HUDEP-2 (cell line): ENCODE measurements around the gene AKAP13.
A peak's percentile ranks its signal among the peaks of the same experiment; 100 is the strongest.

ENCODE experiments used
- DNase-seq, 76 experiments: peaks; one replicate each; lab custom pipeline; 2025; ENCODE audit not compliant: unreplicated experiment in 76 of 76; lab: John Stamatoyannopoulos, UW

The AKAP13 gene

DNA sequence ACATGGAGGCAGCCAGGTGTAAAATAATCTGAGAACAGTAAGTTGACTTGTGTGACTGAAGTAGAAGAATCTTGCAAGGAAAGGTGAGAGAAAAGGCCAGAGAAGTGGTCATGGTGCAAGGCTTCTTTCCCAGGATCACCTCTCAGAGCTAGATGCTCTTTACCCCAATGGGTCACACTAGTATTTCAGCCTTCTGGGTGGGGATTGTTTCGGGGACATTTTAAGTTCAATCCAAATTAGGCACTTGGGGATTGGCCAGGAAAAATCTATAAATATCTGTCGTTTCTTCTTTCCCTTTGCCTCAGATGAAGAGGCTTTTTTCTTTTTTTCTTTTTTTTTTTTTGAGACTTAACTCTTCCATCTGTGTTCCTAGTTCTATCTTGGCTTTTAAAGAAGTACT lies 226.3 kb downstream of the AKAP13 start:
- no peak for DNase-seq

DNA sequence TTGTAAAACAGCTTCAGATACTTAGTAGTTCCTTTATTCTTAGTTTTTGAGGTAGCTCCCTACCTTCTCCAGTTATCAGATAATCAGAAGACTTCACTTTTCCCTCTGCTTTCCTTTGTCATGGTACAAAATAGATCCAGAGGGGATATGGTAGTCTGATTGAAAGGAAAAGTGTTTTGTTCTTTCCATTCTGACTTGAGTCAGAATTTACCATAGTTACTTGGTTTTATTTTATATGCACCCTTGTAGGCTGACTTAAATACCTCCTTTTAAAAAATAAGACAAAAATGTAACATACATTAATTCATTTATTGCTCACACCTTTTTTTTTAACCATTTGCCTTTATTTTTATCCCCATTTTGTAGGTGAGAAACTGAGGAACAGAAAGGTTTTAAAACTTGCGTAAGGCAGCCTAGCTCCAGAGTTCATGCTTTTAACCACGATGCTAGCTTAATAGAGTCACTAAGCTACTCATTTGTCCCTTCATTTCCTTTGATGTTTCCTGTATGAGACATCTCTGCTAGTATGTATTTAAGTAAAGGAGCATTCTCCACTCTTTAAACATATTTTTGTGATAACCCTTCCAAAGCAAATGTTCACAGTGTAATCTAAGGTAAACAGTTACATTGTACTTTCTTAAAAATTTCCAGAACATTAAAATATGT lies 226.9 kb downstream of the AKAP13 start:
- no peak for DNase-seq

DNA sequence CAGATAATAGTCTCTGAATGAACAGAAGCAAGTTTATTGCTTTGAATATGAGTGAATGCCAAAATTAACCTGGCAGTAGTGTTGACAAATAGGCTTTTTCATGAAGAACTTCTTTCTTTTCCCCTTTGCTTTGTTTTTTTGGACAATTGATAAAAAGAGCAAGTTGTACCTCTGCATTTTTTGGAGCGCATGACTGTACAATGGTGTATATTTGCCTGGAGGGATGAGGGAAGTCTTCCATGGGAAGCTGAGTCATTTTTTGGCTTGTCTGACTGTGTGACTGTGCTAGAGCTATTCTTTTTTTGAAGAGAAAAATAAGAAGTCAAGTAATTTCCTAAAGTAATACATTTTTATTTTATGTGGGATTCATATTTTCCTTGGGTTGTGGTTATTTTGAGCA lies 227.4 kb downstream of the AKAP13 start:
- no peak for DNase-seq

DNA sequence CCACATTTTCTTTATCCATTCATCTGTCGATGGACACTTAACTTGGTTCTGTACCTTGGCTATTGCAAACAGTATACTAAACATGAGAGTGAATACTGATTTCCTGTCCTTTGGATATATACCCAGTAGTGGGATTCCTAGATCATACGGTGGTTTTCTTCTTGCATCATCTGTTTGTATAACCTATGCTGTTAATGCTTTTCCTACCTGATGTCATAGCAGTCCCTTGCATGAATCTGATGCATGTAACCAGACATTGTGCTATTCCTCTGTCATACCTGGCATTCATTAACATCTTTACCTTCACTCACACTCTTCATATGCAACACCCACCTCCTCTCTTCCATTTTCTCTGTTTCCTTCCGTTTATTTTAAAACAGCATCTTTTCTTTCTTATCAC lies 229.1 kb downstream of the AKAP13 start:
- DNase-seq, result no peak

DNA sequence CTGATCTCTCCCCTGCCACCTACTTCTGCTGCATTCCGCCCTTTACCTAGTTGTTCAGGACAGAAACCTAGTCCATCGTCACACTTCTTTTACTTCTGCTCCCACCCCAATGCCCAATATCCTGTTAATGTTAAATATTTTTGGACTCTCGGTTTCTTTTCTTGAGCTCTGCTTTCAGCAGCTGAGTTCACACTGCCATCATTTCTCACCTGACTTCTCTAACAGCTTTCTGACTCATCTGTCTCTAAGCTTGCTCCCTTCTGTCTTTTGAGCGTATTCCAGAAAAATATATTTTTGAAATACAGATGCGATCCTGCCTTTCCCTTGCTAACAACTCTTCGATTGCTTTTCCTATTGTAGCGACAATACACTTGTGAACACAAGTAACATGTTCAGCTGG lies 231.0 kb downstream of the AKAP13 start:
- no peak for DNase-seq

DNA sequence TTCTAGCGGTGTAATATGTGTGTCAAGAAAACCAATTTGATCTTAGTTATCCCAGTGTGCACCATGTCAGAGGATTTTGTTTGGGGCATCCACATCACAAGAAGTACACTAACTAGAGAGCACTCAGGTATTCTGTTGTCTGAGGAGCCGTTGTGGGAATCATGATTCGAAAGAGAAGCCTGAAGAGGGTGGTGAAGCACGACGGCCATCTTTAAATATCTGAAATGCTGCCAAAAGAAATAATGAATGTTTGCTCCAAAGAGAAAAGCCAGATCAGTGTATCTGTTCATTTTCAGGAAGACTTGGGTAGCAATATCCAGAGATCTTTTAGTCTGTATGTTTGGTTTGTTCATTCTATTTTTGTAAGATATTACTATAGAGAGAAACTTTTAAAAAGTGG lies 233.7 kb downstream of the AKAP13 start:
- no peak for DNase-seq

DNA sequence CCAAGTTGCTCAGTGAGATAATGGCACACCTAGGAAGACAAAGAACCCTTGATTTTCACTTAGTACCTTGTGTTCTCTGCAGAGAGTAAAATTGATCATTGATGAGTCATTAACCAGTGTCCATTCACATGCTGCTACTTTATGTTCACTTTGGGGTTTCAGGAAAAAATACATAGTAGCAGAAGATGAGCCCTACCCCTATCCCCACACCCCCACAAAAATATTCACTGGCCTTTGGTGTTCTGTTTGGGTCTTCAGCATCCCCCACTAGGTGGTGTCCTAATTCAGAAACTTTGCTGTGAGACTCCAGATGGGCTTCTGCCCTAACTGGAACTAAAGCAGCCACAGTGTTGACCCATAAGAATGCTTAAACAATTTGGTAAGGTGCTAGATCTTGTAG lies 235.5 kb downstream of the AKAP13 start:
- DNase-seq, result peak in 27 of 76 experiments; percentile 1 to 41 (median 10)

DNA sequence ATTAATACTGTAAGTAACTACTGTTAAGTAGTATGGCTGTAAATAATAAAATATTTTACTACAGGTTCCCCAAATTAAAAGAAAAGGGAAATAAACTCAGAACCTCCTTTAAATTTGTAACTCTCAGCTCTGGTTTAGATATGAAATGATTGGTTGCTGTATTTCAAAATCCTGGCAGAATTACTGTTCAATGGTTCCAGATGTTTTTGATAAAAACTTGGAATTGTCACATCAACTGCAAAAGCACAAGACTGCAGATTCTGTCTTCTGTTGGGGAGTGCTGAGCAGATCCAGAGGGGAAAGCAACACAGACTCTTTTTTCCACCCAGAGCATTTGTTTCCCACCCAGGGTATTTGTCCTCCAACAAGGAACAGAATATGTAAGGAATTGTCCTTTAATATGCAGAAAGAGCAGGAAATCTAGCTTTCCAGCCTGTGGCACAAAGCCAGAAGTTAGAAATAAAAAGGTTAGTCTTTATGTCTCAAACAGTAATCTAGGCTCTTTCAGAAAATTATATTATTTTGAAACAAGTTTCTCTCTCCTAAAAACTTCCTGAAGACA lies 236.2 kb downstream of the AKAP13 start:
- no peak for DNase-seq

DNA sequence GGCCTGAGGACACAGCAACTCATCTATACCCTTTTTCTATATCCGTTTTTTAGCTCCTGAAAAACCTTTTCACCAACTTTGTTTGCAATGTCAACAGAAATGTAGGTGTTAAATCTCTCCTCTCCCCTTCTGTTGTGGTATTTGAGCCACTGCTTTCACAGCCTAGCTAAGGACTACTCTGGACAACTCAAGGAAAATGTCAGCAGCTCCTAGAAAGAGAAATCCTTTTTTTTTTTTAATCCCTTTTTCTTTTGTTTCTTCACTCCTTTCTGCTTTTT lies 237.8 kb downstream of the AKAP13 start:
- no peak for DNase-seq

DNA sequence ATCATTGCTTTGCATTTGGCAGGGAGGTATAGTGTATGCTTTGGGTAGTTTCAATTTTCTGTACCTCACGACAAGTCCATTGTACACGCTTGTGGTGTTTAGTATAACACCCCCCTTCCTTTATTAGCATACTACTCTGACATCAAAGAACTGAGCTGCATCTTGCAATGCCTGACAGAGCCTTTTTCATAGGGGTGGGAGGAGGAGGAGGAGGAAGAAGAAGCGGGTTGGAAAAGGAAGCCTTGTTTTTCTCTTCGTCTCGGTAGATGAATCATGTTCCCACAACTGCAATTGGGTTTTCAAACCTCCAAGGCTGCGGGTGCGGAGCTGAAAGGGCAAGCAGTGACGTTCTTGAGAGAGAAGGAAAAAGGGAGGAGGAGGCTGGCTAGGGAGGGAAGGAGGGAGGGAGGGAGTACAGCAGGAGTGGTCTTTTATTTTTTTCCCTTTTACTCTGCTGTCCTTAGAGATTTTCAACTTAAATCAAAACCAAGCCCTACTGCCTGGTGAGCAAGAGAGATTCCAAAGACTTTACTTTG lies 238.6 kb downstream of the AKAP13 start:
- no peak for DNase-seq

DNA sequence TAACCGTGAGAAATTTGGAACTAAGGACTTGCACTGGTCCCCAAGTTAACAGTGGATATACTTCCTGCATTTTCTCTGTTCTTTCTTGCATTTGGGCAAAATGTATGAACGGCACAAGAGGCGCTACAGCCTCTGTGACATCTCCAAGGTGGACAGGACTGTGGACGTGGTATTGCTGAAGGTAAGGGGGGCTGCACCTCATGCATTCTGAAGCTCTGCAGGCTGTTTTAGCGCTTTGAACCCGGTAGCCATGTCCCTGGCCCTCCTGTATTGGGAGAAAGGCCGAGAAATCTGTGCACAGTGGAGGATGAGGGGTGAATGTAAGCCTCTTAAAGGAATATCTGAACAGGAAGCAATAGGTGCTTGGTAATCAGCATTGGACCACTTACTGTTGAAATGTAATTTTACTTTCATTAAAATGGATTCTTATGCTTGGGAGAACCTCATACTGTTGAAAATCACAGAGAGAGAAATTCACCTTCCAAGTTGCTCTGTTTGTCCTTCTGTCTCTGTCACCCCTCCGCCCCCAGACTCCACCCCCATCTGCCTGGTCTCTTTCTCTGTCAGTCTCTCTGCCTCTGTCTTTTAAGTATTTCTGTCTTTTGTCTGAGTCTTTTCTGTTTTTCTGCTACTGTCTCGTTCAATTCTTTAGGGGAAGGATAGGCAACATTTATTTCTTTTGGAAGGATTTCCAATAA lies 239.7 kb downstream of the AKAP13 start:
- DNase-seq, result no peak

DNA sequence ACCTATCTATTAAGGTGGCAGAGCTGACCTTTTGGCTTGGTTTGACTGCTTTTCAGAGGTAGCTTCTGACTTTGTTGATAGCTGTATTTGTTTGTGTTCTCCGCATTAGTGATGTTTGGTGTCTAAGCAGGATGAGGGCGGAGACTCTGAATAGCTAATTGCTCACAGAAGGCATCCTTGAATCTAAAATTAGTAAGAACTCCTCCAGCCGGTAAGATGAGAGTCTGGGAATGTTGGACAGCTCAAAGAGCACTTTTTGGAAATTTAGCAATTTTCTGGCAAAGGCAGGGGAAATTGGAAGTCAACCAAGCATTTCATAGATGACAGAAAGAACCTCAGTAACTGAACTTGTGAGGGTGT lies 240.3 kb downstream of the AKAP13 start:
- DNase-seq, result no peak

DNA sequence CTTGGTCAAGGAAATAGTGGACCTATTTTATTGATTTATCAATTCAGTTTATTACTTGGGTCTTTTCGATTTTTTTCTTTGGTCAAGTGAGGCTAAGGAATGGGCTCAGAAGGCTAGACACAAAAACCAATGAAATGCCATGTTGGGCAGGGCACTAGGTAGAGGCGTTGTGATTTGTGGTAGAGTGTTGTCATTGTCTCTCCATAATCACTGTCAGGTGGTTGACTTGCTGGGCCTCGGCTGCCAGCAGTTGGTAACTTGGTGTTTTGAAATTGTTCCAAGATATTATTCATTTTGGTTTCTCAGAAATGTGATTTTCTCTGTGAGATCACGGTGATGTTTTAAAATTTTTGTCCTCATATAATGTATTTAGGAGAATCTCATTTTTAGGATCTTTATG lies 240.7 kb downstream of the AKAP13 start:
- DNase-seq, result no peak

DNA sequence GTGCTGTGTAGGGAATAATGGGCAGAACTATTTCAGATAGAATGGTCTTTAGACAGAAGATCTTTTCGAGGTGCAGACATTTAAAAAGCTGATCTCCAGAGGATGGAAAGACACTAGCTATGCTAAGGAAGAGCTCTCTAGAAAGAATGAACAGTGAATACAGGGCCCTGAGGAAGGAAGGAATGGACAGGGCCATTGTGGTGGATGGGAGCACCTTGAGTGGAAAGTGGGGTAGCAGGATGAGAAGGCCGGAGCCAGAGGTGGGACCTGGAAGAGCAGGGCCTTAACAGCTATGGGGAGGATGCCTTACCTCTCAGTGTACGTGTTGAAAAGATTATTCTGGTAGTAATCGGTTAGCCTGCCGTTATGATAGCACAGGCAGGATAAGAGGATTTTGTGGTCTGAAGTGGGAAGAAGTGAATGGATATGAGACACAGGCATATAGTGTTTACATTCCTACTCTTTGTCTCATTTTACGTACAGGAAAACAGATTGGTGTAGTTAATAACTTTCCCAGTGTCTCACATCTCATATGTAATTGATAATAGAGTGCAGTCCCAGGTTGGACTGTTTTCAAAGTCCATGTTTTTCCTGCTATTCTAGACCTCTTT lies 241.9 kb downstream of the AKAP13 start:
- no peak for DNase-seq

DNA sequence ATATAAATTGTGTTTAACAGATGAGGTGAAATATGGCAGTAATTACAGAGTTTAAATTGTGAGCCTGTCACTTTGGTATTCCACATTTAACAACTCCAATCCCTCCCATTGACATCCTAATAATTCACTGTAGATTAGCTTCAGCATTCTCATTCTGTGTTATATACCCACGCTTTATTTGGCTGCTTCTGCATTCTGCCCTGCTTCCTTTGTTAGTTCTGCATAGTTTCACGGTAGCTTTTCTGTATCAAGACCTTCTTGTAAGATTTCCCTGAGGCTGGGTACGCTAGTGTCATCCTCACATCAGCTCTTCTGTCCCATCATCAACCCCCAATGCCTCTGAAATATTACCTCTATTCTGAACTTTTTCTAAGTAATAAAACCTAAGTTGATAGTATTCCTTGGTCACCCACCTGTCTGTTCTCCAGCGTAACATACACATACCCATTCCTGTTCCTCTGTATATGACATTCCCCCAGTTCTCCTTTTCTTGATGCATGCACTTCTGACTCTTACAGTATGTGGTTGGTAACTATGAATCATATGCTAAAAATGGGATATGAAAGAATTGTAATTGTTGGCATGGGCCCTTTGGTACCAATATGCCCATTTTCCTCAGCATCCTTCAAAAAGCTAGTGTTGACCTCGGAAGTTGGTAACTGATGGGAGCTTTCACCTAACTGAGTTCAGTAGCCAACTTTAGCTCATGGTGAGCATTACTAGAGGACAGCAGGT lies 243.1 kb downstream of the AKAP13 start:
- no peak for DNase-seq

DNA sequence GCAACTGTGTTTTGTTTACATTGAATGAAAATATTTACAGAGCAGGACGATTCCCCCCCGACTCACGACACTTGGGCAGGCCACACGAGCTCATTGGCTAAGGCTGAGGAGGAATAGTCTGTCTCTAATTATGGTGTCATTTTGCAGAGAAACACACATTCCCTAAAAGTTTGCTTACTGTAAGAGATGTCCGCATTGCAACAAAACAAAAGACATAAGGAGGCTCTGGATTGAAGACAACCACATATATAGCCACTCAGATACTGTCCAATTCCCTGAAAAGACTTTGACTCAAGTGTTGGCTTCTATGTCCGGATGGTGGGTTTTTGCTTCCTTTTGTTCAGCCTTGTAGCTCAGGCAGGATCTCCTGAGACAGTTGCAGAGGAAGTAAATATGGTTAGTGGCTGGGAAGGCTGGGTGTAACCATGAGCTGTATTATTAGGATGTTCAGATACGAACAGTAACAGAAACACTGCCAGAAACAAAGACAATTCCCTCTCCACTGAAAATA lies 243.9 kb downstream of the AKAP13 start:
- no peak for DNase-seq

DNA sequence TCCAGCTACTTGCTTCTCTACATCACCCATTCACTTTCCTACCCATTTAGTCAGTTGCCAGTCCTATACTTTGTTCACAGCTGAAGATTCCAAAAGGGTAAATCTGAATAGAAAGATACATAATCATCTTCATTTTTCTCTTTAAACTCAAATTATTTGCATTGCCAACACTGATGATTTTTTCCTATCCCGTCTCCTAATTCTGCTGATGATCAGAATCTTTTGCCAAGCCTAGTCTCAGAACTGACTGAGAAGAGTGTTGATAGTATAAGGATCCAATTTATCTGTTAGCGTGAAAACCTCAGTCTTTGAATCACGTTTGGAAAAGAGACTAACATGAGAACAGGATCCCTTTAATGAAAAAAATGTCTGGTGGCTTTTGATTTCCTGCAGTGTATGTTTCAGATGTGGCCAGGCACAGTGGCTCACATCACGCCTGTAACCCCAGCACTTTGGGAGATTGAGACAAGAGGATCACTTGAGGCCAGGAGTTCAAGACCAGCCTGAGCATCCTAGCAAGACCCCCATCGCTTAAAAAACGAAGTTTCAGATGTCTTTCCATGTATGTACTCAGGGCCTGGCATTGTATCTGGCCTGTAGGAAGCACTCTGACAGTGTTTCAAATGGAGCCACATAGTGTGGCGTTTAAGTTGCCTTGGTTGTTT lies 244.9 kb downstream of the AKAP13 start:
- DNase-seq, result no peak

DNA sequence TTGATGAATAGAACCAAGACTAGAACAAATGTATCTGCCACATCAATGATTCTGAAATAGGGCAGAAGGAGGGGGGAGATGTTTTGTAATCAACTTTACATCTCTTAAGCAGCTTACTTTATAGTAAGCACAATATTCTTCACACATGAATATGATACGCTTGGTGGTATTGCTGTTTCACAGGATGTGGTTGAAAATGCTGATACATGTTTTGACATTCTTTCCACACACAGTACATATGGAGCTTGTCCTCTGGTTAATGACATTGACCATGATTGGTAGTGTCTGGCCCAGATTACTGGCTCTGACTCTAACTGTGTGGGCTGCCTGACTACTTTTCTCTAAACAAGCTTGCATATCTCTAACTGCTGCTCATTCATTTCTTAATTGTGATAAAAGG lies 245.5 kb downstream of the AKAP13 start:
- DNase-seq, result no peak

DNA sequence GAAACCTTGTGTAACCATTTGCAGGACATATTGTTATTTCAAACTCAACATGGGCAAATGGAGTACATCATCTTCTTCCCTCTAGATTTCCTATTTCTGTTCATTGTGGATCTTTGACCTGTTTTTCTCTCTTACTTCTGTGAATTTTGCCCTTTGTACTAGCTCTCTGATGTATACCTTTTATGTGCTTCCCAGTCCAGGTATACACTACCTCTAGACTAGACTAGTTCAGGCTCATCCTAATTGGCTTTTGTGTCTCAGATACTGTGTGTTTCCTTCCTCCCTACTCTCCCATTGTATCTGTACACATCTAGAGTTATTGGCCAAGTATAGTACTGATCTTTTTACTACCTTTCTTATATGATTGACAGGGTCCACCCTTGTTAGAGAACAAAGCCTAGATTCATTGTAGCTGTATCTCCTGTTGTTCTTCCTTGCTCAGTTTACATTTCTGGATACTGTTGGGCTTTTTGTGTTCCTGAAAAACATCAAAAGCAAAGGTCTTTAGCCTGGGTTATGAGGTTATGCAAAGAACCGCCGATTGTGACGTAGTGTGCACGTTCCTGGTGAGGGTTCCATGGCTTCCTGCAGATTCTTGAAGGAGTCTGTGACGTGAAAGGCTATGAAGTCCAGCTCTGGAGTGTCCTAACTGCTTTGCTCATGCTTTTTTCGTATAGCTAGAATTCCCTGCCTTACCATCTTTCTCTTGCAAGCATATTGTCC lies 247.0 kb downstream of the AKAP13 start:
- no peak for DNase-seq

DNA sequence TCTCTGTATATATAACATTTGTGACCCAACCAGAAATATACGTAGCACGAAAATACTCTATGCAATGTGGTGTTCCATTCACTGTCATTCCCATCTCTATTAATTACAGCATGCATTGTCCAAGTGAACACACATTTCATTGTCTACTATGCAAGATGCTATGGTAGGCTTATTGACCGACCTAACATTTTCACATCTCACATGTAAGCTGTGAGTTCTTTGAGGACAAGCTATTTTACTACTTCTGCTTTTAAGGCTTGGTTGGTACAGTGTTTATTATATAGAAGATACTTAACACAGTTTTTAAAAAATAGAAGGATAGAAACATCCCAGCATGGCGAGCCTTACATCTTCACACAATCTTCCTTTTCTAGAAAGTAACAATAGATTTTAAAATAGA lies 249.9 kb downstream of the AKAP13 start:
- no peak for DNase-seq
